ENCODE results near the gene OLA1. TPM values are rescaled to one million over a fixed set of nuclear protein-coding genes. Genes with fewer than 3 reads are reported as not detected.

OLA1 gene
- total RNA-seq, 4 donors from 2014 or later = 75.4 to 111 (median 92.8) TPM

DNA sequence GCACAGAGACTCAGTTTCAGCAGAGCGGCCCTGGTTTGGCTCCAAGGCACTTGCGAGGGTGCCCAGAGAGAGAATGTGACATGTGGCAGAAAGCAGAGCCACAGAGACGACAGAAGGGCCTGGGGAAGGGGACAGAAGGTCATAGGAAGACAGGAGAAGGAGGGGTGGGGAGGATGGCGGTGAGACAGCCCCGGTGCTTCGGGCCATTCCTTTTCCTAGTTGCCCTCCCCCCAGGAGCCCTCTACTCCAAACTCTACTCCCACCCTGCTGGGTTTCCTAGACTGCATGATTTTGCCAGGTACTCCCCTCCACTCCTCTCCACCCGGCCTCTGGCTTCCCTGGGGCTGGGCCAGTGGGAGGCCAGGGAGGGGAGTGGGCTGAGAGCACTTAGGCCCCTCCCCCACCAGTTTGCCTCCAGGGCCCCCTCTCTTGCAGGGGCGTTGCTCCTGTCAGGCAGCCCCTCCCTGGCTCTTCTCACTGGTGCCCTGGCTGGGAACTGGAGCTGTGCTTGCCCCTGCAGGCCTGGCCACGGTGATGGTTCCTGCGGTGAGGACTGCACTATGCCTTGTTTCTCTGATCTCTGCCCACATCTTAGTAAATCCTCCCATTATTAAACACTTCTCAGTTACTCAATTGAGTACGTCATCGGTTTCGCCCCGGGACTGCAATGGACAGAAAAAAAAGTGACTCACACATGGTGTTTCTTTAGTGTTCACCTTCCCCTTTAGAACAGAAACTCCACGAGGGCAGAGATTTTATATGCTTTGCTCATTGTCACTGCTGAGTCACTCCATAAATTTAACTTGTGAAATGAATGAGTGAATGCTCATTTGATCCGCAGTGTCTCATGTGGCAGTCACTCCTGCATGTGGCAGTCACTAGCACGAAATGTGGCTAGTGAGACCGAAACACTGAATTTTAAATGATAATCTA lies 224.5 kb downstream of the OLA1 start:
- TF ChIP-seq POLR2A (IDR thresholded peaks at IDR 0.05) = peak; percentile 62 to 84
- TF ChIP-seq, protein P1, sequence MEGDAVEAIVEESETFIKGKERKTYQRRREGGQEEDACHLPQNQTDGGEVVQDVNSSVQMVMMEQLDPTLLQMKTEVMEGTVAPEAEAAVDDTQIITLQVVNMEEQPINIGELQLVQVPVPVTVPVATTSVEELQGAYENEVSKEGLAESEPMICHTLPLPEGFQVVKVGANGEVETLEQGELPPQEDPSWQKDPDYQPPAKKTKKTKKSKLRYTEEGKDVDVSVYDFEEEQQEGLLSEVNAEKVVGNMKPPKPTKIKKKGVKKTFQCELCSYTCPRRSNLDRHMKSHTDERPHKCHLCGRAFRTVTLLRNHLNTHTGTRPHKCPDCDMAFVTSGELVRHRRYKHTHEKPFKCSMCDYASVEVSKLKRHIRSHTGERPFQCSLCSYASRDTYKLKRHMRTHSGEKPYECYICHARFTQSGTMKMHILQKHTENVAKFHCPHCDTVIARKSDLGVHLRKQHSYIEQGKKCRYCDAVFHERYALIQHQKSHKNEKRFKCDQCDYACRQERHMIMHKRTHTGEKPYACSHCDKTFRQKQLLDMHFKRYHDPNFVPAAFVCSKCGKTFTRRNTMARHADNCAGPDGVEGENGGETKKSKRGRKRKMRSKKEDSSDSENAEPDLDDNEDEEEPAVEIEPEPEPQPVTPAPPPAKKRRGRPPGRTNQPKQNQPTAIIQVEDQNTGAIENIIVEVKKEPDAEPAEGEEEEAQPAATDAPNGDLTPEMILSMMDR (IDR thresholded peaks at IDR 0.05 in 4 of 5, conservative IDR thresholded peaks at IDR 0.05 in 1 of 5) = peak in 1 of 5 experiments; percentile 31
- H3K9me3 ChIP-seq = no peaks in the 10 kb centered on the region
- no peaks in the 10 kb centered on the region for H3K36me3 ChIP-seq
- no peaks in the 10 kb centered on the region for H3K27me3 ChIP-seq
- peak overlapping the region; percentile 95 to 99 (median 96) for H3K27ac ChIP-seq
- in situ Hi-C loops (cut with MboI; ENCODE audit: low sequenced_read_pairs in 4 of 4) (loop anchor here in 2 of 4 donors (25.0 kb wide), 2 partner anchors 812 to 987 kb away; no protein-coding TSS in a partner anchor), intact Hi-C loops (cut with DNase I; ENCODE audit: low total_unique reads) (loop anchor here (1.0 kb wide), 2 partner anchors 19 to 59 kb away; partner anchors contain the start of gene SP3)
- peaks cover 23 to 42% of the 10 kb centered on the region in 2 donors for H3K4me1 ChIP-seq
- DNase-seq (peak; percentile 81 to 88), ATAC-seq (peak; percentile 86 to 87)
- H3K4me3 ChIP-seq = peak overlapping the region in 3 of 4 donors; percentile 32 to 52 (median 45)

Other genes with a start within 250 kb of the OLA1 start
- under 1 TPM in 1 of 4 donors, not detected in 3; 0.10 TPM for gene SP9, start 86.4 kb upstream of the OLA1 start, total RNA-seq
- 10 to 100 TPM; 13.9 to 24.2 (median 20.7) TPM for gene SCRN3, start 147.2 kb upstream of the OLA1 start, total RNA-seq
- 10 to 100 TPM in 1 of 4 donors, 1 to 10 TPM in 3; 4.0 to 12.7 (median 7.3) TPM for gene GPR155, start 238.5 kb upstream of the OLA1 start, total RNA-seq